HL-60 (cell line): ENCODE results near the gene CEP128.

Experiments
- CTCF ChIP-seq: IDR thresholded peaks from one replicate; pipeline ENCODE4 v1.5.1; 2011; ENCODE audit warnings: low read length, control low read depth, inconsistent platforms; ENCODE audit not compliant: insufficient read depth
- POLR2AphosphoS5 ChIP-seq: IDR thresholded peaks from 2 replicates; pipeline ENCODE4 v1.6.1; 2012; ENCODE audit warnings: low read depth
- SPI1 ChIP-seq: IDR thresholded peaks from 2 replicates; pipeline ENCODE4 v1.6.1; 2012; ENCODE audit warnings: low read depth, mild to moderate bottlenecking, borderline replicate concordance

GRCh38 chr14:80543211-80543610 is 398.3 kb downstream of the CEP128 start:
- TF ChIP-seq CTCF (no peak), SPI1 (no peak), POLR2AphosphoS5 (no peak)
